HepG2 (cell line): ENCODE results near the gene STK24.

Experiments used
- ZFP36 ChIP-seq: fragments of 150-350 bp; IDR thresholded peaks from 2 replicates; pipeline ENCODE4 v1.6.1; 2018; ENCODE audit warnings: borderline replicate concordance, low read length, low read depth; ENCODE audit not compliant: partially characterized antibody
- TF ChIP-seq, protein P1 (sequence below), 2 experiments: IDR thresholded peaks; 2 replicates each; pipeline ENCODE4 v1.6.1; 2011 to 2012; ENCODE audit warnings: low read length in 2 of 2, borderline replicate concordance in 1 of 2, low read depth in 1 of 2, mild to moderate bottlenecking in 1 of 2, moderate library complexity in 1 of 2

DNA sequence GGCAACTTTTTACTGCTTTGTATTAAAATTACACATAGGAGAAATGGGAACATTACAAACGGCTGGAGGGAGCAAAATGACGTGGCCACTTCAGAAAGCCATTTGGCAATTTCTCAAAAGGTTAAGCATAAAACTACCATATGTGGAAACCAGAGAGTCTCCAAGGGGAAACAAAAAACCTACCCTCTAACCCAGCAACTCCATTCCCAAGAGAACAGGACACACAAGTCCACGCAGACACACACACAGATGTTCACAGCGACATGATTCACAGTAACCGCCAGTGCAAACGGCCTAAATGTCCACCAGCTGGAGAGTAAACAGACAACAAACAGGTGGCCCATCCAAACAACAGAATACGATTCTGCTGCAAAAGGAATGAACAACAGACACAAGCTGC lies 37.2 kb downstream of the STK24 start:
- TF ChIP-seq, protein P1, sequence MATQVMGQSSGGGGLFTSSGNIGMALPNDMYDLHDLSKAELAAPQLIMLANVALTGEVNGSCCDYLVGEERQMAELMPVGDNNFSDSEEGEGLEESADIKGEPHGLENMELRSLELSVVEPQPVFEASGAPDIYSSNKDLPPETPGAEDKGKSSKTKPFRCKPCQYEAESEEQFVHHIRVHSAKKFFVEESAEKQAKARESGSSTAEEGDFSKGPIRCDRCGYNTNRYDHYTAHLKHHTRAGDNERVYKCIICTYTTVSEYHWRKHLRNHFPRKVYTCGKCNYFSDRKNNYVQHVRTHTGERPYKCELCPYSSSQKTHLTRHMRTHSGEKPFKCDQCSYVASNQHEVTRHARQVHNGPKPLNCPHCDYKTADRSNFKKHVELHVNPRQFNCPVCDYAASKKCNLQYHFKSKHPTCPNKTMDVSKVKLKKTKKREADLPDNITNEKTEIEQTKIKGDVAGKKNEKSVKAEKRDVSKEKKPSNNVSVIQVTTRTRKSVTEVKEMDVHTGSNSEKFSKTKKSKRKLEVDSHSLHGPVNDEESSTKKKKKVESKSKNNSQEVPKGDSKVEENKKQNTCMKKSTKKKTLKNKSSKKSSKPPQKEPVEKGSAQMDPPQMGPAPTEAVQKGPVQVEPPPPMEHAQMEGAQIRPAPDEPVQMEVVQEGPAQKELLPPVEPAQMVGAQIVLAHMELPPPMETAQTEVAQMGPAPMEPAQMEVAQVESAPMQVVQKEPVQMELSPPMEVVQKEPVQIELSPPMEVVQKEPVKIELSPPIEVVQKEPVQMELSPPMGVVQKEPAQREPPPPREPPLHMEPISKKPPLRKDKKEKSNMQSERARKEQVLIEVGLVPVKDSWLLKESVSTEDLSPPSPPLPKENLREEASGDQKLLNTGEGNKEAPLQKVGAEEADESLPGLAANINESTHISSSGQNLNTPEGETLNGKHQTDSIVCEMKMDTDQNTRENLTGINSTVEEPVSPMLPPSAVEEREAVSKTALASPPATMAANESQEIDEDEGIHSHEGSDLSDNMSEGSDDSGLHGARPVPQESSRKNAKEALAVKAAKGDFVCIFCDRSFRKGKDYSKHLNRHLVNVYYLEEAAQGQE (IDR thresholded peaks at IDR 0.05; ENCODE audit: borderline replicate concordance in 1 of 2, low read depth in 1 of 2, low read length in 2 of 2), result no peak
- TF ChIP-seq ZFP36, result no peak
